ENCODE data around the gene DTHD1. TPM values are rescaled to one million over a fixed set of nuclear protein-coding genes. Genes with fewer than 3 reads are reported as not detected.
A peak's percentile ranks its signal among the peaks of the same experiment; 100 is the strongest.

Gene DTHD1
- polyA plus RNA-seq, 3 donors = not detected

DNA sequence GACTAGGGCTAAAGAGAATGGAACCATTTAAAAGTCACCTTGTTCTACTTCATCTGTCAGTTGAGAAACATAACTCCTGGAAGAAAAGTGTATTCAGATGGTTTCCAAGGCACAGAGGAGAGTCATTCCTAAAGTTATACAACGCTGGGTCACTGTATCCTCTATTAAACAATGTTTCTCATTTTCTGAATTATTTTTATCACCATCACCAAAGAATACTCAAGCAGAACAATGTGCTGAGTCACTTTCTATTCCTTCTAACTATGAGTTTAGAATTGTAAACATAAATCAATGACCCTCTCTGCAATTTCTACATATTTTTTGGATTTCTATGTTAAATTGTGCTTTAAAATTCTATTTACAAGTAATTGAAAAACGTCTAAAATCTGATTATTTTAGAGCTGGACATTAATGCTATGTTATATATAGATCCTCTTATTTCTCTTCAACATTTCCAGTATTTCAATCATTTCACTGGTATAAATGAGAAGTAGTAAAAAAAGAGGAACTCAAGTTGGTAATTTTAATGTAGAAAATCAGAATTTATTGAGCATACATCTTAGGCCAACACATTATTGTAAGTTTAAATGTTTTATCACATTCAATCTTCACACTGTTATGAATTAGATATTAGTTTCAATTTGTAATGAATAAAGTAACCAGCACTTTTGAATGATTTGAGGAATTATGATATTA is 7.5 kb downstream of the DTHD1 start:
- no peaks in the 10 kb centered on the region for H3K36me3 Mint-ChIP-seq
- peak overlapping the region in 3 of 7 donors; percentile 15 to 59 (median 41) for H3K27ac Mint-ChIP-seq
- Histone ChIP-seq H3K9me3 (replicated peaks in 1 of 2; ENCODE audit: control insufficient read depth in 1 of 2, insufficient read depth in 1 of 2, low read length in 2 of 2) (no peaks in the 10 kb centered on the region), H3K4me1 (ENCODE audit: control insufficient read depth in 1 of 2, insufficient read depth in 2 of 2, low read length in 2 of 2) (peaks cover 18 to 29% of the 10 kb centered on the region in 2 donors), H3K4me3 (replicated peaks in 1 of 3; ENCODE audit: low read depth in 2 of 3, low read length in 3 of 3) (no peak overlapping the region), H3K36me3 (replicated peaks in 1 of 2; ENCODE audit: control insufficient read depth in 1 of 2, insufficient read depth in 2 of 2, low read length in 2 of 2) (no peaks in the 10 kb centered on the region), H3K27me3 (ENCODE audit: control insufficient read depth in 2 of 2, insufficient read depth in 2 of 2, low read length in 2 of 2) (no peaks in the 10 kb centered on the region), H2AFZ (ENCODE audit: insufficient read depth, low read depth, low read length, poor library complexity, severe bottlenecking) (no peak overlapping the region), H4K20me1 (ENCODE audit: insufficient read depth, low read length) (no peaks in the 10 kb centered on the region), H3K79me2 (ENCODE audit: insufficient read depth, low read length) (no peaks in the 10 kb centered on the region), H3K9ac (ENCODE audit: insufficient read depth, low read length, poor library complexity, severe bottlenecking) (no peak overlapping the region), H3K27ac (ENCODE audit: low read depth in 1 of 2, low read length in 2 of 2) (peak overlapping the region in 1 of 2 donors; percentile 60), H3K4me2 (replicated peaks; ENCODE audit: extremely low read depth, low read length, poor library complexity, severe bottlenecking) (peak overlapping the region; percentile 46)
- H3K27me3 Mint-ChIP-seq (ENCODE audit: low read depth in 3 of 3) = peaks cover 0 to 1% (median 0%) of the 10 kb centered on the region in 3 donors
- peak in 1 of 3 donors; percentile 32 for DNase-seq
- H3K4me3 Mint-ChIP-seq = no peak overlapping the region
- no CpG with 5 or more reads among the region's 2 CpGs for WGBS (ENCODE audit: insufficient coverage)
- H3K4me1 Mint-ChIP-seq = peaks cover 31% of the 10 kb centered on the region
- H3K9me3 Mint-ChIP-seq = no peaks in the 10 kb centered on the region
- TF ChIP-seq, protein P1, sequence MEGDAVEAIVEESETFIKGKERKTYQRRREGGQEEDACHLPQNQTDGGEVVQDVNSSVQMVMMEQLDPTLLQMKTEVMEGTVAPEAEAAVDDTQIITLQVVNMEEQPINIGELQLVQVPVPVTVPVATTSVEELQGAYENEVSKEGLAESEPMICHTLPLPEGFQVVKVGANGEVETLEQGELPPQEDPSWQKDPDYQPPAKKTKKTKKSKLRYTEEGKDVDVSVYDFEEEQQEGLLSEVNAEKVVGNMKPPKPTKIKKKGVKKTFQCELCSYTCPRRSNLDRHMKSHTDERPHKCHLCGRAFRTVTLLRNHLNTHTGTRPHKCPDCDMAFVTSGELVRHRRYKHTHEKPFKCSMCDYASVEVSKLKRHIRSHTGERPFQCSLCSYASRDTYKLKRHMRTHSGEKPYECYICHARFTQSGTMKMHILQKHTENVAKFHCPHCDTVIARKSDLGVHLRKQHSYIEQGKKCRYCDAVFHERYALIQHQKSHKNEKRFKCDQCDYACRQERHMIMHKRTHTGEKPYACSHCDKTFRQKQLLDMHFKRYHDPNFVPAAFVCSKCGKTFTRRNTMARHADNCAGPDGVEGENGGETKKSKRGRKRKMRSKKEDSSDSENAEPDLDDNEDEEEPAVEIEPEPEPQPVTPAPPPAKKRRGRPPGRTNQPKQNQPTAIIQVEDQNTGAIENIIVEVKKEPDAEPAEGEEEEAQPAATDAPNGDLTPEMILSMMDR (IDR thresholded peaks at IDR 0.05) = no peak
- intact Hi-C loops (cut with micrococcal nuclease) = no loop called here

DNA sequence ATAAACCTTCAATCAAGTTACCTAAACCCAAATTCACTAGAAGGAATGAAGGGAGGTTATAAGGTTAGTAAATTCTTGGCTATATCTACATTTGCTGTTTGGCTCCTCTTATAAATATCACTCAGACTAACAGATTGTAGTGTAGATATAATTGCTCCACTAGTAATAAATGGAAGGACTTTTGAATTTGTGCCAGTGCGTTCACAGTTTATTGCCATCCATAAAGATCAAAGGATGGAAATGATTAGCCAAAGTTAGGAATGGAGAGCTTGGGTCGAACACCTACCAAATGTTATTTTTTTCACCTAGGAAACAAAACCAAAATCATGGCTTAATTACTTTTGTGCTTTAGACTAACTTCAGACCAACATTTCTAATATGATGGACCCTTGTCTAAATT is 9.2 kb downstream of the DTHD1 start:
- no CpG with 5 or more reads among the region's 2 CpGs for WGBS (ENCODE audit: insufficient coverage)
- Mint-ChIP-seq H3K27ac (no peak overlapping the region), H3K4me1 (peaks cover 27% of the 10 kb centered on the region), H3K36me3 (no peaks in the 10 kb centered on the region), H3K9me3 (no peaks in the 10 kb centered on the region), H3K4me3 (no peak overlapping the region), H3K27me3 (ENCODE audit: low read depth in 3 of 3) (peaks cover 0 to 1% (median 0%) of the 10 kb centered on the region in 3 donors)
- Histone ChIP-seq H3K4me2 (replicated peaks; ENCODE audit: extremely low read depth, low read length, poor library complexity, severe bottlenecking) (no peak overlapping the region), H2AFZ (ENCODE audit: insufficient read depth, low read depth, low read length, poor library complexity, severe bottlenecking) (no peak overlapping the region), H4K20me1 (ENCODE audit: insufficient read depth, low read length) (no peaks in the 10 kb centered on the region), H3K36me3 (replicated peaks in 1 of 2; ENCODE audit: control insufficient read depth in 1 of 2, insufficient read depth in 2 of 2, low read length in 2 of 2) (no peaks in the 10 kb centered on the region), H3K9me3 (replicated peaks in 1 of 2; ENCODE audit: control insufficient read depth in 1 of 2, insufficient read depth in 1 of 2, low read length in 2 of 2) (no peaks in the 10 kb centered on the region), H3K4me3 (replicated peaks in 1 of 3; ENCODE audit: low read depth in 2 of 3, low read length in 3 of 3) (no peak overlapping the region), H3K79me2 (ENCODE audit: insufficient read depth, low read length) (no peaks in the 10 kb centered on the region), H3K9ac (ENCODE audit: insufficient read depth, low read length, poor library complexity, severe bottlenecking) (no peak overlapping the region), H3K27ac (ENCODE audit: low read depth in 1 of 2, low read length in 2 of 2) (no peak overlapping the region), H3K4me1 (ENCODE audit: control insufficient read depth in 1 of 2, insufficient read depth in 2 of 2, low read length in 2 of 2) (peaks cover 18 to 29% of the 10 kb centered on the region in 2 donors), H3K27me3 (ENCODE audit: control insufficient read depth in 2 of 2, insufficient read depth in 2 of 2, low read length in 2 of 2) (no peaks in the 10 kb centered on the region)
- TF ChIP-seq, protein P1 (IDR thresholded peaks at IDR 0.05) = no peak
- DNase-seq = no peak
- intact Hi-C loops (cut with micrococcal nuclease) = no loop called here
